Measurements from ENCODE around the gene TUT7.

GRCh38 chr9:86342269-86342668 is 11.9 kb downstream of the TUT7 start:
- no peak for TF ChIP-seq CTCF (IDR thresholded peaks at IDR 0.05)
- TF ChIP-seq POLR2A (IDR thresholded peaks at IDR 0.05) = no peak

Measured in Peyer's patch (tissue), 4 donors.